Non-pigmented ciliary epithelial cell (primary cell): Measurements from ENCODE around the gene HMCN2.

Source experiments
- DNase-seq: peaks from one replicate; pipeline ENCODE4 v3.0.0-alpha.2; 2010; ENCODE audit warnings: low read depth

The HMCN2 gene

DNA sequence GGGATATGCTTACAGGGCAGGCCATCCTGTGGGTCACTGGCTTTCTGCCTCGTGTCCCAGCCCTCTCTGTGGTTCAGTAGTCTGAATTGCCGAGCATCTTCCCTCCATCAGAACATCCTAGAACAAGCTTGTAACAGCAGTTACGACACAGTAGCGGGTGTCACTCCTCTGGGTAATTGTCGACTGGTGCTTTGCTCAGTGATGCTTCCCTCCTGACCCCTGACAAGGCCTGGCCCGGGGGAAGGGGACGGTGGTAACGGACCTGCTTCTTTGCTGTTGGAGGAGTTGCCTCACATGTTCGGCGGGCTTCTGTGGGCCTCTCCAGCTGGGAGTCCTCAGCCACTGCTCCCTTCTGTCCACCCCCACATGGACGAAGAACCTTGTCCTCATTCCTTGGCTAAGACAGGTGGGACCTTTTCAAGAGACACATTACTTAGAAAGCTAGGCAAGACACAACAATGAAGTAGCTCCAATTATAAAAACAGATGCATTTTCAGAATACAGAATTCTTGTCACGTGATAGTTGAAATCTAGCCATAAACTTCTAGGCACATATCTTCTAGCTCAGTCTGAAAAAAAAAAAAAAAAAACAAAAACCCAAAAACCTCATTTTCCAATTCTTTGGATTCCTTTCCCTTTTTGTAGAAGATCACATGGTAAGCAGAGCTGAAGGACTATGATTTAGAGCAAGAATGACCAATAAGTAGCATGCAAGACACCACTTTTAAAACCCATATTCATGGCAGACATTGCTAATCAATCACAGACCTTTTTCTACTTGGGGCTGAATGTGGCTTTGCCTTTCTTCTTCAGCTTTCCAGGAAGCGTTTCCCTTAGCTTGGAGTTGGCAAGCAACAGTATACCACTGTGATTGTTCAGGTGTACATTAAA lies 25.0 kb downstream of the HMCN2 start:
- no peak for DNase-seq

DNA sequence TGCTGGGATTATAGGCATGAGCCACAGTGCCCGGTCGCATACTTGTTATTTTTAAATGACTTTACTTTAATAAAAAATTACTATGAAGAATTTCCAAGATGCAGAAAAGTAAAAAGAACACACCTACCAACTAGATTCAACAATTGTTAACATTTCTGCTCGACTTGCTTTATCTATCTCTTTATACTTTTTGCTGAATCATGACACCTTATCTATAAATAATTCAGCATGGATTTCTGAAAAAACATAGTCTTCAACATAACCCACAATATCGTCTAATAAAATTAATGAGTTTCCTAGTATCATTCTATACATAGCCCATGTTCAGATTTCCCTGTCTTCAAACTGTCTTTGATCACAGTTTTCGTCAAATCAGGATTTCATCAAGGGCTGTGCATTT lies 25.9 kb downstream of the HMCN2 start:
- no peak for DNase-seq

- no peak for DNase-seq
Measured at GRCh38 chr9:130292106-130292505, 26.5 kb downstream of the HMCN2 start.

GRCh38 chr9:130294664-130295063 lies 29.1 kb downstream of the HMCN2 start:
- DNase-seq: no peak

DNA sequence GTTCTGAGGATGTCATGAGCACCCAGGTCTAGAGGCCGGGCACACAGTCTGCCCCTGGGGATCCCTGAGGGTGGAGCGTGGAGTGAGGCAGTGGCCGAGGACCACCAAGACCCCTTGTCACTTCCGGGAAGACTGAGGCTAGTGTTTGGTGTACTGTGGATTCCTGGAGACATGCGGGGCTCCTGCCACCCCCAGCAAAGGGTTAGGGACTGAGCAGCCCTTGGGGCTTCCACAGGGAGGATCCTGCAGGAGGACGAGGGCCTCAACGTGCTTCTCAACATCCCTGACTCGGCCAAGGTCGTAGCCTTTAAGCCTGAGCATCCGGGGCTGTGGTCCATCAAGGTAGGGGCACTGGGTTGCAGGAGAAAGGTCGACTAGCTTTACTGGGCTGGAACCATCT lies 29.9 kb downstream of the HMCN2 start:
- no peak for DNase-seq

GRCh38 chr9:130295945-130296782 lies 30.6 kb downstream of the HMCN2 start:
- DNase-seq: no peak

DNA sequence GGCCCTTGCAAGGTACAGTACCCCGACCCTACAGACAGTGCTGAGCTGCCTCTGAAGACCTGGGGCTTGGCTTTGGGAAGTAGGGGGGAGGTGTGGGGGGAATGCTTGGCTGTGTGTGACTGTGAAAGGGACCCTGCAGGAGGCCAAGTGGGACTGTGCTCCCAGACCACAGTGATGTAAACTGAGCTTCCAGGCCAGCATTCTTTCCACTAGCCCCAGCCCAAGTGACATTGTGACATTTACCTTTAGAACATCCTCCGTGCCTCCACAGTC lies 31.2 kb downstream of the HMCN2 start:
- DNase-seq: no peak

DNA sequence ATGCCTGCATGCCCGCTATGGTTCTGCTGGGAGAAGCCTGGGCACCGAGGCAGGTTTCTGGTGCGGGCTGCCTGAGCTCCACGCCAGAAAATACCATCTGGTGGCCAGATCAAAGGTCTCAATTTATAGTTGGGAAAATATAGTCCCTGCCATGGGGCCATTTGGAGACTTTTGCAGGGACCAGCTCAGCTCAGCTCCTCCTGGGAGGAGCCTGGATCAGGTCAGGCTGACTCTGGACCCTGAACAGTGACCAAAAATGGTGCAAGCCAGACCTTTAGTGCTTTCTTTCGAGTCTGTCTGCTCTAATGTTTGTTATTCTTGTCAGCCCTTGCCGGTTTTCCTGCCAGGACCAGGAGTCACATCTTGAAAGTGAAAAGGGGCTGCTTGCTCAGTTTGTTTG lies 31.8 kb downstream of the HMCN2 start:
- DNase-seq: no peak

DNA sequence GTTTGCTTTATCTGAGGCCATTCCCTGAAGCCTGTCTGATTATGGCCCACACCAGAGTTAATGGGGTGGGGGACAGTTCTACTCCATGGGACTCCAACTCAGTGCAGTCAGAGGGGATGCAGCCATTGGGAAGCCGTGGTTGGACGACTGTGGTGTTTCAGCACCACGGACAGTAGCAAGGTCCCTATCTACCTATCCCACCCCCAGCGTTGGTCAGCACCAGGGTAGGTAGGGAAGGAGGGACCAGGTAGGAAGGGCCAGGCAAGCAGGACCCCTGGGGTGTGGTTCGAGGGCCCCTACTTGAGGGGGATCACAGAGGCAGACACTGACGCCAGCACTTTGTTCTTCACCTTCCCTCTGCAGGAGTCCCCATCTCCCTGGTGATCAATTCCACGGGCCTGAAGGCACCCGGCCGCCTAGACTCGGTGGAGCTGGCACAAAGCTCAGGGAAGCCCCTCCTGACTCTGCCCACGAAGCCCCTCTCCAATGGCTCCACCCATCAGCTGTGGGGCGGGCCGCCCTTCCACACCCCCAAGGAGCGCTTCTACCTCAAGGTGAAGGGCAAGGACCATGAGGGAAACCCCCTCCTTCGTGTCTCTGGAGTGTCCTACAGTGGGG lies 33.2 kb downstream of the HMCN2 start:
- no peak for DNase-seq

- DNase-seq: no peak
Measured at GRCh38 chr9:130299785-130300615, 34.4 kb downstream of the HMCN2 start.

- DNase-seq: no peak
Measured at GRCh38 chr9:130300739-130301138, 35.2 kb downstream of the HMCN2 start.

- DNase-seq: no peak
Measured at GRCh38 chr9:130301483-130302286, 36.1 kb downstream of the HMCN2 start.

DNA sequence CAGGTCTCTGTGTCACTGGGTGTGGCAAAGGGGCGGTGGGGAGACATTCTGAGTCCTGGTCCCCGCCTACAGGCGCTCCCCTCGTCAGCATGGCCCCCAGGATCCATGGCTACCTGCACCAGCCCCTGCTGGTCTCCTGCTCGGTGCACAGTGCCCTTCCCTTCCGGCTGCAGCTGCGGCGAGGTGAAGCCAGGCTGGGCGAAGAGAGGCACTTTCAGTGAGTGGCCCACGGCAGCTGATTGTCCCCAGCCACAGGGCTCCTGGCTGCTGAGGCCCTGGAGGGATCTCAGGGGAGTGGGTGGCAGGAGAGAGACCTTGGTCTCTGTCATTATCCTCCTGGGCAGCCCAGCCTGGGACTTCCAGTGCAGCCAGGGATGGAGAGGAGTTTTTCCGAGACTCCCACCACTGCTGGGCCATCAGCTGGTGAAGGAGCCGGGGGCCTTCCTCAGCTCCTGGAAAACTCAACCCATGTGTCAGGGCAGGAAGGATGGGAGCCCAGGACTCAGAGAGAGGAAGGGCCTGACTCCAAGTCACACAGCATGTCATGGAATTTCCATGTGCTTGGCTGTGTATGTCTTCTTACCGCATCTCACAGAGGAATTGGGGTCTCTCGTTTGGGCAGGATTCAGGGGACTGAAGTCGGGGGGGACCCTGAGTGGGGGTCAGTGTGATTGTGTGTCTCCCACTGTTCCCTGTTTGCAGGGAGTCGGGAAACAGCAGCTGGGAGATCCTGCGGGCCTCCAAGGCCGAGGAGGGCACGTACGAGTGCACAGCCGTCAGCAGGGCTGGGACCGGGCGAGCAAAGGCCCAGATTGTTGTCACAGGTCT lies 37.4 kb downstream of the HMCN2 start:
- DNase-seq: no peak

GRCh38 chr9:130303613-130304055 lies 38.1 kb downstream of the HMCN2 start:
- no peak for DNase-seq

GRCh38 chr9:130304116-130304515 lies 38.6 kb downstream of the HMCN2 start:
- DNase-seq: no peak

DNA sequence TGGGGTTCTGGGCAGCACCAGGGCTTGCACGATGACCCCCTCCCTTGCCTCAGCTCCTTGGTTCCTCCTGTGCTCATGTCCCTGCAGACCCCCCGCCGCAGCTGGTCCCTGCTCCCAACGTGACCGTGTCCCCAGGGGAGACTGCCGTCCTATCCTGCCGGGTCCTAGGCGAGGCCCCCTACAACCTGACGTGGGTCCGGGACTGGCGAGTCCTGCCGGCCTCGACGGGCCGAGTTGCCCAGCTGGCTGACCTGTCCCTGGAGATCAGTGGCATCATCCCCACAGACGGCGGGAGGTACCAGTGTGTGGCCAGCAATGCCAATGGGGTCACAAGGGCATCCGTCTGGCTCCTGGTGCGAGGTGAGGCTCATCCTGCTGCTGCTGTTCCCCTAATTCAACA lies 39.1 kb downstream of the HMCN2 start:
- DNase-seq: no peak

DNA sequence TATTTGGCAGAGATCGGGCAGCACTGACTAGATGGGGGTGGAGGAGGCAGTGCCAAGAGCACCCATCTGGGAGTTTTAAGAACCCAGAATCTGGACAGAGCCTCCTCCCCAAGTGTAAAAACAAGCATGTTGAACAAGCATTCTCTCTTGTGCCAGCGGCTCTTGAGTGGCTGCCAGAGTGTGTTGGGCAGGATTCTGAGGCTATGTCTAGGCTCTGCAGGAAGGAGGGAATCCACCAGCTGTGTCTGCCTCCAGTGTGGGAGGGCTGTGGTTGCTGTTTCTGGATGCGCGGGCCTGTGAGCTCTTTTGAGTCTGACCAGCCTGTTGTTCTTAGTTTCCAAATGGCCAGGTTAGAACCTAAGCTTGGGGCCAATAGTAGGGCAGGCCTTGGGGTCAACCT lies 39.8 kb downstream of the HMCN2 start:
- DNase-seq: no peak

GRCh38 chr9:130306823-130307666 lies 41.5 kb downstream of the HMCN2 start:
- no peak for DNase-seq

DNA sequence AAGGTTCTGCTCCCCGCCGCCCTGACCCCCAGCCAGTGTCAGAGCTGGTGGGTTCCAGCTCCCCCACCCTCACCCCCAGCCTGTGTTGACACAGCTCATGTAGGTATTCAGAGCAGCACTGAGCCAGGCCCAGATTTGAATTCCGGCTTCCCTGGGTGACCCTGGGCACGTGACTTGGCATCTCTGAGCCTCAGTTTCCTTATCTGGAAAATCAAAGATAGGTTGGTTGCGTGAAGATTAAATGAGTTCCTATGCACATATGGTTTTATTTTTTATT lies 42.0 kb downstream of the HMCN2 start:
- DNase-seq: no peak
